ENCODE measurements around the gene CFAP410. TPM values are rescaled to one million over a fixed set of nuclear protein-coding genes. Genes with fewer than 3 reads are reported as not detected.

CFAP410 gene
- total RNA-seq, 3 donors from 2014 or later (not counting 1 experiment from before 2014, with no cell fraction given): 43.6 to 47.4 (median 46.7) TPM

GRCh38 chr21:44301961-44302406, 37.2 kb downstream of the CFAP410 start:
- Histone ChIP-seq H3K27me3 (ENCODE audit: control insufficient read depth, insufficient read depth, low read length) (no peaks in the 10 kb centered on the region), H3K4me1 (ENCODE audit: control insufficient read depth, insufficient read depth, low read length) (peaks cover 43% of the 10 kb centered on the region), H3K36me3 (ENCODE audit: control insufficient read depth, insufficient read depth, low read length) (peaks cover 3% of the 10 kb centered on the region), H3K27ac (ENCODE audit: low read length) (no peak overlapping the region), H3K9me3 (ENCODE audit: control insufficient read depth, insufficient read depth, low read length) (no peaks in the 10 kb centered on the region), H3K4me3 (ENCODE audit: low read length) (no peak overlapping the region)
- H3K4me1 Mint-ChIP-seq: peaks cover 15 to 48% of the 10 kb centered on the region in 2 donors
- no peaks in the 10 kb centered on the region for H3K27me3 Mint-ChIP-seq (ENCODE audit: low read depth in 2 of 2)
- DNase-seq (no peak), ATAC-seq (no peak)
- no peak for TF ChIP-seq CTCF (IDR thresholded peaks at IDR 0.05)
- 74% methylated on average over 9 of the region's 9 CpGs for WGBS (ENCODE audit: insufficient coverage)
- no peaks in the 10 kb centered on the region for H3K9me3 Mint-ChIP-seq
- H3K4me3 Mint-ChIP-seq: peak overlapping the region; percentile 61
- intact Hi-C loops (cut with micrococcal nuclease): no loop called here
- no peaks in the 10 kb centered on the region for H3K36me3 Mint-ChIP-seq
- H3K27ac Mint-ChIP-seq: no peak overlapping the region

- WGBS (ENCODE audit: insufficient coverage): 77% methylated on average over 13 of the region's 13 CpGs
- no peak for ATAC-seq
- Histone ChIP-seq H3K4me3 (ENCODE audit: low read length) (peak overlapping the region; percentile 47), H3K27me3 (ENCODE audit: control insufficient read depth, insufficient read depth, low read length) (no peaks in the 10 kb centered on the region), H3K9me3 (ENCODE audit: control insufficient read depth, insufficient read depth, low read length) (no peaks in the 10 kb centered on the region), H3K36me3 (ENCODE audit: control insufficient read depth, insufficient read depth, low read length) (no peaks in the 10 kb centered on the region), H3K4me1 (ENCODE audit: control insufficient read depth, insufficient read depth, low read length) (peaks cover 43% of the 10 kb centered on the region), H3K27ac (ENCODE audit: low read length) (no peak overlapping the region)
- Mint-ChIP-seq H3K4me1 (peaks cover 15 to 48% of the 10 kb centered on the region in 2 donors), H3K27me3 (ENCODE audit: low read depth in 2 of 2) (no peaks in the 10 kb centered on the region), H3K4me3 (peak overlapping the region; percentile 69), H3K27ac (peak overlapping the region in 1 of 2 donors; percentile 52), H3K9me3 (no peaks in the 10 kb centered on the region), H3K36me3 (no peaks in the 10 kb centered on the region)
- intact Hi-C loops (cut with micrococcal nuclease): no loop called here
- DNase-seq: no peak
- no peak for TF ChIP-seq CTCF (IDR thresholded peaks at IDR 0.05)
Observed at GRCh38 chr21:44301141-44301540, 38.0 kb downstream of the CFAP410 start.

GRCh38 chr21:44300262-44300959, 38.8 kb downstream of the CFAP410 start:
- no peak for TF ChIP-seq CTCF (IDR thresholded peaks at IDR 0.05)
- Mint-ChIP-seq H3K36me3 (no peaks in the 10 kb centered on the region), H3K4me3 (peak overlapping the region; percentile 69), H3K9me3 (no peaks in the 10 kb centered on the region), H3K27me3 (ENCODE audit: low read depth in 2 of 2) (no peaks in the 10 kb centered on the region), H3K4me1 (peaks cover 15 to 48% of the 10 kb centered on the region in 2 donors), H3K27ac (peak overlapping the region in 1 of 2 donors; percentile 52)
- H3K27ac ChIP-seq (ENCODE audit: low read length): no peak overlapping the region
- DNase-seq (peak; percentile 57 to 66), ATAC-seq (peak; percentile 41 to 68 (median 53))
- H3K4me1 ChIP-seq (ENCODE audit: control insufficient read depth, insufficient read depth, low read length): peaks cover 50% of the 10 kb centered on the region
- H3K9me3 ChIP-seq (ENCODE audit: control insufficient read depth, insufficient read depth, low read length): no peaks in the 10 kb centered on the region
- peak overlapping the region; percentile 47 for H3K4me3 ChIP-seq (ENCODE audit: low read length)
- no peaks in the 10 kb centered on the region for H3K36me3 ChIP-seq (ENCODE audit: control insufficient read depth, insufficient read depth, low read length)
- H3K27me3 ChIP-seq (ENCODE audit: control insufficient read depth, insufficient read depth, low read length): no peaks in the 10 kb centered on the region
- intact Hi-C loops (cut with micrococcal nuclease): no loop called here
- under 1% methylated on average over 66 of the region's 67 CpGs for WGBS (ENCODE audit: insufficient coverage)
